H1 (cell line): Measurements from ENCODE around the gene DENND2A. TPM values are rescaled to one million over a fixed set of nuclear protein-coding genes. Genes with fewer than 3 reads are reported as not detected.

Source experiments
- CHD7 ChIP-seq: fragments of 300-600 bp; sonication (generic); IDR thresholded peaks from 2 replicates; pipeline ENCODE4 v1.7.1; 2012; ENCODE audit warnings: low read length, moderate library complexity, mild to moderate bottlenecking, inconsistent platforms; ENCODE audit not compliant: insufficient replicate concordance
- SIX5 ChIP-seq: IDR thresholded peaks from 2 replicates; pipeline ENCODE4 v1.6.1; 2011; ENCODE audit warnings: mild to moderate bottlenecking, low read depth, low read length
- polyA plus RNA-seq, 7 experiments: library from polyadenylated mRNA; depleted of rRNA in 3 of 7; stranded (reverse) in 5 of 7; unstranded in 2 of 7; fragments of >200 nt in 5 of 7; fragments of 200-250 nt in 2 of 7; gene quantifications; 1 replicate in 5 of 7; 2 replicates in 1 of 7; 4 replicates in 1 of 7; pipeline versions ENCODE4 v1.2.1 to v1.2.3, GENCODE V29; 2011 to 2013; ENCODE audit warnings: missing spikeins in 2 of 7, mixed read lengths in 2 of 7
- total RNA-seq: library from RNA; stranded (reverse); fragmentation: NEBNext Ultra II Directional; extraction: Animal tissue kit (Norgen Biotek cat#: 25700); gene quantifications from 2 replicates; pipeline ENCODE4 v1.2.1, GENCODE V29; 2021

Gene DENND2A
- total and polyA plus RNA-seq, 2 of the 8 experiments (the other 6 are each of a cell fraction or from before 2014, with no cell fraction given) = 5.0 to 13.0 TPM

DNA sequence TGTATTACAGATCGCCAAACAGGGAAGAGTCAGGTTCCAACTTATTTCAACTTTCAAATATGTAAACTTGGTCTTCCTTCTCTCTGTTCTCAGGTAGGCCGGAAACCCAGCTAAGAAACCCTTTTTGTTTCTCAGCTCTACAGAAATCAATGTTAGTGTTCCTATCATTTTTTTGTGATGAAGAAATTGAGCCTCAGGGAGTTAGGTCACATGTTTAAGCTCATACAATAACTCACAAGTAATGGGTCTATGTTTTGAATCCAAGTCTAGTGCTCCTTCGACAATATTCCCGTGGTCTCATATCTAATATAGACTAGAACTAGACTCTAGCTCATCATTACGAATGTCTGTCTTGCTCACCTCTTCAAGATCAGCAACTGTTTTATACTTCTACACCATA is 22.3 kb downstream of the DENND2A start (continued):
- TF ChIP-seq CHD7 (no peak), SIX5 (no peak)
